Gastrocnemius medialis (tissue), 4 donors: ENCODE measurements around the gene SLC16A3.

Source experiments
- CTCF ChIP-seq, 5 experiments: fragments of 450-650 bp in 3 of 5; fragments of 200-600 bp in 2 of 5; sonication (generic) in 2 of 5; IDR thresholded peaks in 4 of 5; conservative IDR thresholded peaks in 1 of 5; 1 replicate in 4 of 5; 2 replicates in 1 of 5; pipeline ENCODE4 v1.5.1; 2016 to 2019; ENCODE audit warnings: antibody characterized with exemption in 5 of 5, mild to moderate bottlenecking in 3 of 5, moderate library complexity in 3 of 5
- POLR2A ChIP-seq, 2 donors: fragments of 450-650 bp; IDR thresholded peaks; one replicate each; pipeline ENCODE4 v1.6.1; 2017; ENCODE audit warnings: antibody characterized with exemption in 2 of 2, mild to moderate bottlenecking in 2 of 2, moderate library complexity in 2 of 2

GRCh38 chr17:82281076-82281475, 52.2 kb downstream of the SLC16A3 start:
- TF ChIP-seq POLR2A (IDR thresholded peaks at IDR 0.05): no peak
- TF ChIP-seq CTCF (IDR thresholded peaks at IDR 0.05 in 4 of 5, conservative IDR thresholded peaks at IDR 0.05 in 1 of 5): no peak
